Type B pancreatic cell (in vitro differentiated cells): ENCODE measurements around the gene XRCC1. TPM values are rescaled to one million over a fixed set of nuclear protein-coding genes. Genes with fewer than 3 reads are reported as not detected.
A peak's percentile ranks its signal among the peaks of the same experiment; 100 is the strongest.

ENCODE experiments used
- DNase-seq: peaks from one replicate; pipeline ENCODE4 v3.0.0; 2021; ENCODE audit warnings: mixed read lengths; ENCODE audit not compliant: unreplicated experiment; ENCODE audit errors: extremely low spot score
- H3K27ac Mint-ChIP-seq: 2 replicates; pipeline ENCODE4 v1.8.0; 2021; ENCODE audit warnings: mild to moderate bottlenecking, mixed read lengths
- H3K27me3 Mint-ChIP-seq: 2 replicates; pipeline ENCODE4 v1.8.0; 2021; ENCODE audit warnings: mixed read lengths
- H3K36me3 Mint-ChIP-seq: 2 replicates; pipeline ENCODE4 v1.8.0; 2021; ENCODE audit warnings: mixed read lengths
- H3K4me1 Mint-ChIP-seq: one replicate; pipeline ENCODE4 v1.8.0; 2021; ENCODE audit warnings: mixed read lengths; ENCODE audit not compliant: unreplicated experiment
- H3K4me3 Mint-ChIP-seq: 2 replicates; pipeline ENCODE4 v1.8.0; 2021; ENCODE audit warnings: mild to moderate bottlenecking, mixed read lengths
- H3K9me3 Mint-ChIP-seq: 2 replicates; pipeline ENCODE4 v1.8.0; 2021; ENCODE audit warnings: mixed read lengths
- total RNA-seq: library from RNA; stranded (reverse); gene quantifications from 2 replicates; pipeline ENCODE4 v1.2.1, GENCODE V29; 2021; ENCODE audit warnings: low replicate concordance
- TF ChIP-seq, protein P1 (sequence below): fragments of 200-600 bp; sonication (generic); conservative IDR thresholded peaks from 2 replicates; pipeline ENCODE4 v1.5.0; 2021; ENCODE audit warnings: antibody characterized with exemption, mild to moderate bottlenecking

Gene XRCC1
- total RNA-seq, 1 donor from 2014 or later, result 63.7 TPM

DNA sequence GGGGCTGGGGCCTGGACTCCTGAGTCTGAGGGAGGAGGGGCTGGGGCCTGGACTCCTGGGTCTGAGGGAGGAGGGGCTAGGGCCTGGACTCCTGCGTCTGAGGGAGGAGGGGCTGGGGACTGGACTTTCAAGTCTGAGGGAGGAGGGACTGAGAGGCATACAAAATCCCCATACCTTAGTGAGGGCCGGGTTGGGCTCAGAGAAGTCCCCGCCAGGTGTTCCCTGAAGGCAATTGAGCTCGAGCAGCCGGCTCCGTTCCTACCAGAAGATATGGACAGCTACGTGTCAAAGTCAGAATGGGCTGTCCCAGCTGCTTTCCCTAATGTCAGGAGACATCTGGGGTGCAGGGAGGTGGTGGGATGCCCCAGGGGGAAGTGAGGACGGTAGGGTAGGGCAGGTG, 80.2 kb downstream of the XRCC1 start:
- peaks cover 20% of the 10 kb centered on the region for H3K36me3 Mint-ChIP-seq
- TF ChIP-seq, protein P1, sequence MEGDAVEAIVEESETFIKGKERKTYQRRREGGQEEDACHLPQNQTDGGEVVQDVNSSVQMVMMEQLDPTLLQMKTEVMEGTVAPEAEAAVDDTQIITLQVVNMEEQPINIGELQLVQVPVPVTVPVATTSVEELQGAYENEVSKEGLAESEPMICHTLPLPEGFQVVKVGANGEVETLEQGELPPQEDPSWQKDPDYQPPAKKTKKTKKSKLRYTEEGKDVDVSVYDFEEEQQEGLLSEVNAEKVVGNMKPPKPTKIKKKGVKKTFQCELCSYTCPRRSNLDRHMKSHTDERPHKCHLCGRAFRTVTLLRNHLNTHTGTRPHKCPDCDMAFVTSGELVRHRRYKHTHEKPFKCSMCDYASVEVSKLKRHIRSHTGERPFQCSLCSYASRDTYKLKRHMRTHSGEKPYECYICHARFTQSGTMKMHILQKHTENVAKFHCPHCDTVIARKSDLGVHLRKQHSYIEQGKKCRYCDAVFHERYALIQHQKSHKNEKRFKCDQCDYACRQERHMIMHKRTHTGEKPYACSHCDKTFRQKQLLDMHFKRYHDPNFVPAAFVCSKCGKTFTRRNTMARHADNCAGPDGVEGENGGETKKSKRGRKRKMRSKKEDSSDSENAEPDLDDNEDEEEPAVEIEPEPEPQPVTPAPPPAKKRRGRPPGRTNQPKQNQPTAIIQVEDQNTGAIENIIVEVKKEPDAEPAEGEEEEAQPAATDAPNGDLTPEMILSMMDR, result no peak

More for the DNA sequence above, 80.2 kb downstream of the XRCC1 start:
- Mint-ChIP-seq H3K4me1 (peaks cover 15% of the 10 kb centered on the region), H3K27ac (peak overlapping the region; percentile 83), H3K4me3 (peak overlapping the region; percentile 51), H3K9me3 (no peaks in the 10 kb centered on the region), H3K27me3 (no peaks in the 10 kb centered on the region)
- no peak for DNase-seq

Other genes starting within 250 kb of the XRCC1 start
- 0.29 TPM in 1 of 2 replicates, not detected in the other for gene CD177, start 221.8 kb downstream of the XRCC1 start, total RNA-seq
- gene TEX101, start 160.6 kb downstream of the XRCC1 start, total RNA-seq, result not detected in 2 replicates
- 13.3 and 66.4 TPM in 2 replicates for gene LYPD3, start 109.9 kb downstream of the XRCC1 start, total RNA-seq
- gene PHLDB3, start 70.8 kb downstream of the XRCC1 start, total RNA-seq, result 37.9 and 114 TPM in 2 replicates
- gene ETHE1, start 48.3 kb downstream of the XRCC1 start, total RNA-seq, result 57.3 and 116 TPM in 2 replicates
- gene ZNF575, start 42.3 kb downstream of the XRCC1 start, total RNA-seq, result 1.8 and 2.6 TPM in 2 replicates
- gene PINLYP, start 274 bp upstream of the XRCC1 start, total RNA-seq, result 5.6 and 6.0 TPM in 2 replicates
- gene IRGQ, start 20.6 kb upstream of the XRCC1 start, total RNA-seq, result 37.1 and 41.5 TPM in 2 replicates
- gene ZNF576, start 21.1 kb upstream of the XRCC1 start, total RNA-seq, result 17.3 and 18.7 TPM in 2 replicates
- gene SRRM5, start 36.6 kb upstream of the XRCC1 start, total RNA-seq, result 0.56 and 0.69 TPM in 2 replicates
- gene ZNF428, start 44.1 kb upstream of the XRCC1 start, total RNA-seq, result 31.4 and 76.9 TPM in 2 replicates
- gene CADM4, start 64.3 kb upstream of the XRCC1 start, total RNA-seq, result 28.2 and 37.9 TPM in 2 replicates
- 18.7 and 32.1 TPM in 2 replicates for gene PLAUR, start 94.6 kb upstream of the XRCC1 start, total RNA-seq
- not detected in 2 replicates for gene IRGC, start 140.5 kb upstream of the XRCC1 start, total RNA-seq
- gene SMG9, start 179.4 kb upstream of the XRCC1 start, total RNA-seq, result 44.5 and 64.9 TPM in 2 replicates
- gene KCNN4, start 205.4 kb upstream of the XRCC1 start, total RNA-seq, result 1.6 and 7.7 TPM in 2 replicates
- 0.85 and 3.9 TPM in 2 replicates for gene LYPD5, start 226.9 kb upstream of the XRCC1 start, total RNA-seq